Kidney (tissue), 22 donors: ENCODE results near the gene DNAAF8. TPM values are rescaled to one million over a fixed set of nuclear protein-coding genes. Genes with fewer than 3 reads are reported as not detected.

ENCODE experiments used
- DNase-seq, 5 donors: peaks; one replicate each; pipeline ENCODE4 v3.0.0-alpha.2; 2013 to 2020
- FAIRE-seq: peaks from 2 replicates; lab custom pipeline; 2012; peaks lifted over from hg19 to GRCh38; lab: Jason Lieb, UNC
- H3K27ac ChIP-seq, 2 donors: one replicate each; pipeline ENCODE4 v1.7.0; 2013; ENCODE audit warnings: low read depth in 2 of 2, low read length in 2 of 2, inconsistent platforms in 1 of 2
- H3K27me3 ChIP-seq: one replicate; pipeline ENCODE4 v1.7.1; 2013; ENCODE audit warnings: low read length, inconsistent platforms; ENCODE audit not compliant: control insufficient read depth, insufficient read depth
- H3K36me3 ChIP-seq, 3 donors: one replicate each; pipeline versions ENCODE4 v1.7.0 to v1.7.1; 2013; ENCODE audit warnings: low read length in 3 of 3, control low read depth in 1 of 3, inconsistent platforms in 1 of 3; ENCODE audit not compliant: insufficient read depth in 3 of 3, control insufficient read depth in 2 of 3
- H3K4me1 ChIP-seq, 3 donors: one replicate each; pipeline versions ENCODE4 v1.7.0 to v1.7.1; 2013; ENCODE audit warnings: low read length in 3 of 3, inconsistent platforms in 1 of 3, low read depth in 1 of 3; ENCODE audit not compliant: control insufficient read depth in 2 of 3, insufficient read depth in 2 of 3
- H3K4me3 ChIP-seq, 3 donors: one replicate each; pipeline versions ENCODE4 v1.7.0 to v1.8.1; 2013; ENCODE audit warnings: low read length in 3 of 3, control low read depth in 1 of 3, inconsistent platforms in 1 of 3
- H3K9ac ChIP-seq, 3 donors: one replicate each; pipeline versions ENCODE4 v1.7.0 to v1.7.1; 2013; ENCODE audit warnings: low read length in 3 of 3, control low read depth in 1 of 3, inconsistent platforms in 1 of 3
- H3K9me3 ChIP-seq, 3 donors: one replicate each; pipeline versions ENCODE4 v1.7.0 to v1.7.1; 2013; ENCODE audit warnings: low read length in 3 of 3, control low read depth in 1 of 3, inconsistent platforms in 1 of 3; ENCODE audit not compliant: control insufficient read depth in 2 of 3, insufficient read depth in 1 of 3
- intact Hi-C: fragments of 100-400 bp; cut with DNase I; formaldehyde crosslinking; loops from one replicate; pipeline ENCODE4 v1.11.1; 2022
- long read RNA-seq, 10 donors: library from polyadenylated mRNA in 1 of 10; unstranded in 1 of 10; transcript quantifications; one replicate each; pipeline ENCODE4 v2.0.0 and lab custom pipeline, GENCODE V29; 2021 to 2026
- polyA plus RNA-seq: library from polyadenylated mRNA; stranded (reverse); fragments of 350-450 nt; fragmentation: Illumina TruSeq; extraction: RNeasy Lipid Tissue Mini Kit (QIAGEN cat#74804); gene quantifications from one replicate; pipeline ENCODE4 v1.2.3, GENCODE V29; 2014; ENCODE audit warnings: low read depth, low replicate concordance; ENCODE audit not compliant: insufficient read depth
- total RNA-seq: library from RNA; stranded (reverse); fragmentation: NEBNext Ultra II Directional; extraction: Animal tissue kit (Norgen Biotek cat#: 25700); gene quantifications from one replicate; pipeline ENCODE4 v1.2.1, GENCODE V29; 2021
- TF ChIP-seq, protein P1 (sequence below): IDR thresholded peaks from 3 replicates; pipeline ENCODE4 v1.5.1; 2012; ENCODE audit warnings: mild to moderate bottlenecking, moderate library complexity, borderline replicate concordance; ENCODE audit not compliant: insufficient read depth; ENCODE audit errors: extremely low read depth
- donor health status: control.
- donor health status: control.
- donor health status: control.
- donor health status: control.
- donor health status: control.
- donor health status: DM: yes; HTN: yes; CAD: no.
- donor health status: Normal renal cell carcinoma (clear cell type).

Gene DNAAF8
- total RNA-seq (1.8 TPM), polyA plus RNA-seq (4.0 TPM)
- long read RNA-seq, donor 1 = 0 reads
- long read RNA-seq, donor 2 = 0 reads
- long read RNA-seq, donor 3 = 0 reads
- long read RNA-seq, donor 4 = 0 reads
- long read RNA-seq, donor 5 = 0 reads
- long read RNA-seq, donor 6 = 0 reads
- long read RNA-seq, donor 7, partial matches to known transcripts = 2 of 3 reads
- long read RNA-seq, donor 7, other reads (novel, unspliced or antisense) = 1 of 3 reads
- long read RNA-seq, donor 8, partial matches to known transcripts = 5 of 5 reads
- long read RNA-seq, donor 8, other reads (novel, unspliced or antisense) = 0 of 5 reads
- long read RNA-seq, donor 9 = 0 reads
- long read RNA-seq, donor 10 = 0 reads

DNA sequence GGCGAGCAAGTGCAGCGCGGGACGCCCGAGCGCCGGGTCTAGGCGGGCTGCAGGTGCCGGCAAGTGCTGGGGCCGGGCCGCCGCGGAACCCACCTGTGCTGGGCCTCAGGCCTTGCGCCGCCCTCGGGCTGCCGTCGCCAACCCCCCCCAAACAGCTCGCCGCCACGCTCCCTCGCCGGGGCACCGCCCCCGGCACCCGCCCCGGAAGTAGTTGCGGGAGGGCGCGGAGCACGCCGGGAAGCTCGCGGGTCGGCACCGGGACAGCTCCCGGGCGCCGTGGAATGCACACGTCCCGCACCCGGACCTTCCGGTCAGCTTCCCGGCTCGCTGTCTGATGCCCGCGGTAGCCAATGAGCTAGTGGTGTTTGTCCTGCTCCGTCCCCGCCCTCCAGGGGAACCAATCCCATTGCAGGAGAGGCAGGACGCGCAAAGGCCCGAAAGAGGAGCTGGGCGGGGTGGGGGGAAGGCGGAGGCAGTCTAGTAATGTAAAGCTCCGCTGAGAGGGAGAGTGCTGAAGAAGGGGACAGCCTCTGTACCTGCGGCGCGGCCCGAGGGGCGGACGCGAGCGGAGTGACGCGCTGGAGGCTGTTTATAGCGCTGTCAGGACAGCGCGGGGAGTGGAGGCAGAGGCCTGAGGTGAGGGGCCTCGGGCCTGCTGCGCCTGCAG lies at the start of gene DNAAF8, which contains the start of gene ANKS3:
DNAAF8 (plus strand) TSS at position 475 of the 667 bp plus-strand sequence. CDS start 1,978 bp downstream, outside the sequence.
ANKS3 (minus strand) TSS at position 209 of the 667 bp plus-strand sequence. CDS start 4,122 bp downstream, outside the sequence.
- H3K27ac ChIP-seq = peak within 1 kb of the TSS; percentile 78 to 82

GRCh38 chr16:4684763-4685162 lies 49.6 kb upstream of the DNAAF8 start:
- H3K4me3 ChIP-seq = no peak overlapping the region
- no peaks in the 10 kb centered on the region for H3K27me3 ChIP-seq
- no peak overlapping the region for H3K27ac ChIP-seq
- FAIRE-seq (no peak), DNase-seq (no peak)
- intact Hi-C loops = no loop called here
- no peaks in the 10 kb centered on the region for H3K4me1 ChIP-seq
- no peaks in the 10 kb centered on the region for H3K9me3 ChIP-seq
- TF ChIP-seq, protein P1, sequence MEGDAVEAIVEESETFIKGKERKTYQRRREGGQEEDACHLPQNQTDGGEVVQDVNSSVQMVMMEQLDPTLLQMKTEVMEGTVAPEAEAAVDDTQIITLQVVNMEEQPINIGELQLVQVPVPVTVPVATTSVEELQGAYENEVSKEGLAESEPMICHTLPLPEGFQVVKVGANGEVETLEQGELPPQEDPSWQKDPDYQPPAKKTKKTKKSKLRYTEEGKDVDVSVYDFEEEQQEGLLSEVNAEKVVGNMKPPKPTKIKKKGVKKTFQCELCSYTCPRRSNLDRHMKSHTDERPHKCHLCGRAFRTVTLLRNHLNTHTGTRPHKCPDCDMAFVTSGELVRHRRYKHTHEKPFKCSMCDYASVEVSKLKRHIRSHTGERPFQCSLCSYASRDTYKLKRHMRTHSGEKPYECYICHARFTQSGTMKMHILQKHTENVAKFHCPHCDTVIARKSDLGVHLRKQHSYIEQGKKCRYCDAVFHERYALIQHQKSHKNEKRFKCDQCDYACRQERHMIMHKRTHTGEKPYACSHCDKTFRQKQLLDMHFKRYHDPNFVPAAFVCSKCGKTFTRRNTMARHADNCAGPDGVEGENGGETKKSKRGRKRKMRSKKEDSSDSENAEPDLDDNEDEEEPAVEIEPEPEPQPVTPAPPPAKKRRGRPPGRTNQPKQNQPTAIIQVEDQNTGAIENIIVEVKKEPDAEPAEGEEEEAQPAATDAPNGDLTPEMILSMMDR = no peak
- H3K36me3 ChIP-seq = peaks cover 0 to 6% (median 4%) of the 10 kb centered on the region in 3 donors
- H3K9ac ChIP-seq = no peak overlapping the region

More for the DNA sequence above, at the start of gene DNAAF8, which contains the start of gene ANKS3:
- intact Hi-C loops = no loop called here
- peak within 1 kb of the TSS; percentile 59 to 69 (median 59) for H3K9ac ChIP-seq
- peaks cover 0 to 7% (median 6%) of the 10 kb centered on the region in 3 donors for H3K4me1 ChIP-seq
- TF ChIP-seq, protein P1 = no peak
- no peaks in the 10 kb centered on the region for H3K27me3 ChIP-seq
- DNase-seq = peak; percentile 96 to 98 (median 97)
- H3K4me3 ChIP-seq = peak within 1 kb of the TSS; percentile 83 to 97 (median 91)
- no peaks in the 10 kb centered on the region for H3K9me3 ChIP-seq
- no peaks in the 10 kb centered on the region for H3K36me3 ChIP-seq
- peak; percentile 73 for FAIRE-seq

DNA sequence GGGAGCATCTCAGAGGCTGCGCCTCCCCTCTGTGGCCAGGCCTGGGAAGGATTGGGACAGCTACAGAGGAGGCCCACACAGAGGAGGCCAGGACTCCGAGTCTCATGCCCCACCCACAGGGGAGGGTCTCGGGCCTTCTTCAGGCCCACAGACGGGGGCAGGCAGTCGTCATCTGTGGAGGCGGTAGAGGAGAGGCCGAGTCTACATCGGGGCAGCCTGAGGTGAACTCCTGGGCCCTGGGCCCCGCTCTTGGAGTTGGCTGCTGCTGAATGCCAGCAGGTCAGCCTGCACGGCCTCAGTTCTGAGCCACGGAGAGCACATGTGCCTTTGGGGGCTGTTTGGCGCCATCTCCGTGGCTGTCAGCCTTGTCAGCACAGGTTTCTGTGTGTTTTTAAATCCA lies 49.0 kb upstream of the DNAAF8 start:
- H3K36me3 ChIP-seq = peaks cover 0 to 6% (median 4%) of the 10 kb centered on the region in 3 donors
- DNase-seq (no peak), FAIRE-seq (no peak)
- no peaks in the 10 kb centered on the region for H3K27me3 ChIP-seq
- no peak overlapping the region for H3K27ac ChIP-seq
- no peaks in the 10 kb centered on the region for H3K9me3 ChIP-seq
- H3K4me1 ChIP-seq = no peaks in the 10 kb centered on the region
- no peak overlapping the region for H3K9ac ChIP-seq
- intact Hi-C loops = no loop called here
- H3K4me3 ChIP-seq = no peak overlapping the region
- TF ChIP-seq, protein P1 = no peak
